ENCODE results near the gene STRAP.
"Not testable (repeated sequence)": the region's sequence is repeated elsewhere in the genome, so short reads cannot be mapped to it uniquely, and the experiment has no call there.

Gene STRAP

GRCh38 chr12:15863984-15864383 lies 18.2 kb upstream of the STRAP start:
- in situ Hi-C loops (cut with MboI; ENCODE audit: low sequenced_read_pairs): no loop called here

DNA sequence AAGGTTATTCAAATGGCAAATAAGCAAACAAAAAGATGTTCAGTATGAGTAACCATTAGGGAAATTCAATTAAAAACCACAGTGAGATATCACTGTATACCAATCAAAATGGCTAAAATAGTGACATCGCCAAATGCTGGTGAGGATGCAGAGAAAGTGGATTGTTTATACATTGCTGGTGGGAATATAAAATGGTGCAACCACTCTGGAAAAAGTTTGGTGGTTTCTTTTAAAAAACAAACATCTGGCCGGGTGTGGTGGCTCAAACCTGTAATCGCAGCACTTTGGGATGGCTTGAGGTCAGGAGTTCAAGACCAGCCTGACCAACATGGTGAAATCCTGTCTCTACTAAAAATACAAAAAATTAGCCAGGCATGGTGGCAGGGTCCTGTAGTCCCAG lies 14.0 kb upstream of the STRAP start:
- in situ Hi-C loops (cut with MboI; ENCODE audit: low sequenced_read_pairs): no loop called here

GRCh38 chr12:15873556-15873955 lies 8.6 kb upstream of the STRAP start:
- in situ Hi-C loops (cut with MboI; ENCODE audit: low sequenced_read_pairs): no loop called here

DNA sequence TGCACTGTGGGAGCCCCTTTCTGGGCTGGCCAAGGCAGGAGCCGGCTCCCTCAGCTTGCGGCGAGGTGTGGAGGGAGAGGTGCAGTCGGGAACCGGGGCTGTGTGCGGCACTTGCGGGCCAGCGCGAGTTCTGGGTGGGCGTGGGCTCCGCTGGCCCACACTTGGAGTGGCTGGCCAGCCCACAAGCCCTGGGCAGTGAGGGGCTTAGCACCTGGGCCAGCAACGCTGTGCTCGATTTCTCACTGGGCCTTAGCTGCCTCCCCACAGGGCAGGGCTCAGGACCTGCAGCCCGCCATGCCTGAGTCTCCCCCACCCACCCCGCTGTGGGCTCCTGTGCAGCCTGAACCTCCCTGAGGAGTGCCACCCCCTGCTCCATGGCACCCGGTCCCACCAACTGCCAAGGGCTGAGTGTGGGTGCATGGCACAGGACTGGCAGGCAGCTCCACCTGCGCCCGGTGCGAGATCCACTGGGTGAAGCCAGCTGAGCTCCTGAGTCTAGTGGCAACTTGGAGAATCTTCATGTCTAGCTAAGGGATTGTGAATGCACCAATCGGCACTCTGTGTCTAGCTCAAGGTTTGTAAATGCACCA lies 7.5 kb upstream of the STRAP start:
- in situ Hi-C loops (cut with MboI; ENCODE audit: low sequenced_read_pairs): not testable (repeated sequence)

DNA sequence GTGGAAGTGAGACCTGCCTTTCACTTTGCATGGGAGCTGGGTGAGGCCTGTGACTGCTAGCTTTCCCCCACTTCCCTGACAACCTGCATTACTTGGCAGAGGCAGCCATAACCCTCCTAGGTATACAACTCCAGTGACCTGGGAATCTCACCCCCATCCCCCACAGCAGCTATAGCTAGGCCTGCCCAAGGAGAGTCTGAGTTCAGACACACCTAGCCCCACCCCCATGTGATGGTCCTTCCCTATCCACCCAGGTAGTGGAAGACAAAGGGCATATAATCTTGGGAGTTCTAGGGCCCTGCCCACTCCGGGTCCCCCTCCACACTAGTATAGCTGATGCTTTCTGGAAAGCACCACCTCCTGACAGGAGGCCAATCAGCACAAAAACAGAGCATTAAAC lies 6.3 kb upstream of the STRAP start:
- in situ Hi-C loops (cut with MboI; ENCODE audit: low sequenced_read_pairs): no loop called here

- in situ Hi-C loops (cut with MboI; ENCODE audit: low sequenced_read_pairs): no loop called here
These were observed 2.8 kb upstream of the STRAP start for GRCh38 chr12:15879413-15879812.

- in situ Hi-C loops (cut with MboI; ENCODE audit: low sequenced_read_pairs): no loop called here
These were observed 1.5 kb upstream of the STRAP start for GRCh38 chr12:15880721-15881120.

- in situ Hi-C loops (cut with MboI; ENCODE audit: low sequenced_read_pairs): no loop called here
These were observed 1.3 kb downstream of the STRAP start for GRCh38 chr12:15883536-15883935.

- in situ Hi-C loops (cut with MboI; ENCODE audit: low sequenced_read_pairs): no loop called here
These were observed 4.3 kb downstream of the STRAP start for GRCh38 chr12:15886372-15887042.

GRCh38 chr12:15887043-15887817 lies 5.0 kb downstream of the STRAP start:
- in situ Hi-C loops (cut with MboI; ENCODE audit: low sequenced_read_pairs): no loop called here

DNA sequence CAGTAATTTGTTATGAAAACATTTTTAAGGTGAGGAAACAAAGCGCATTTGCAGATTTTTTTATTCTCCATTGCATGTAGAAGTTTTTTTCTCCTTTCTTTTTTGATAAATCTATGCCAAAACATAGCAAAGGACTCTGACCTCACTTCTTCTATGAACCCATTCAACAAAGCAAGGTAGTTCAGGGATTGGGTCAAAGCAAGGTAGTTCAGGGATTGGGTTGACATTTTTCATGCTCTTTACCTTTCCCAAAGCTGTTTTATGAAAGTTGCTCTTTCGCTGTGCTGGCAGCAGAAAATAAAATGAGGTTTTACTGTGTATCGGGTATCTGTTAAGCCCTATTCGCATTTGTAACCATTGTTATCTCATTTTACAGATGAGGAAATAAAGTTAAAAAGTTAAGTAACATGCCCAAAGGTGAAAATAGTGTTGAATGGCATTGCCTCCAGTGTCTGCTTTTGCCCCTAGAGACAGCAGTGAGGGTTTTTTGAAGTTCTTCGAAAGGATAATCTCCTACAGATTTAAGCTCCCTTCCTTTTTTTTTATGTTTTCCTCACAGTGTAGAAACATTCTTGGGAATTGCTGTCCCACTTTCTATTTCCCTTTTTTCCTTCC lies 10.6 kb downstream of the STRAP start:
- in situ Hi-C loops (cut with MboI; ENCODE audit: low sequenced_read_pairs): no loop called here

GRCh38 chr12:15893260-15893659 lies 11.1 kb downstream of the STRAP start:
- in situ Hi-C loops (cut with MboI; ENCODE audit: low sequenced_read_pairs): no loop called here

GRCh38 chr12:15896867-15897266 lies 14.7 kb downstream of the STRAP start:
- in situ Hi-C loops (cut with MboI; ENCODE audit: low sequenced_read_pairs): no loop called here

DNA sequence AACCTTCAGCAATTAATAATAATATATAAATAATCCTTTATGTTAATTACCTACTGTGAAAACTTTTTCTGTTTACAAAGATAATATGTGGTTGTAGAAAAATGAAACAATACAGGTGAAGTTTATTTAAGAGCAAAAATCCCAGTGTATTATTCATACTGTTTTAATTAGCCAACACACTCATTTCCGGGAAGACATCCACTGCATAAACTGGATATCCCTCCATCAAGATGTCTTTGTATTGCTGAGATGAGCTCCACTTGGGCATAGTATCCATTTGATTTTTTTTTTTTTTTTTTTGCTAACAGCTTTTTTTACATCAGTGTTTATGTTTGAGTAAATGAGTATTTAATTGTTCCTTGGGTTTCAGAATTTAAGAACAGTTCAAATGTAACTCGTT lies 15.2 kb downstream of the STRAP start:
- in situ Hi-C loops (cut with MboI; ENCODE audit: low sequenced_read_pairs): no loop called here

GRCh38 chr12:15899282-15899870 lies 17.2 kb downstream of the STRAP start:
- in situ Hi-C loops (cut with MboI; ENCODE audit: low sequenced_read_pairs): no loop called here

DNA sequence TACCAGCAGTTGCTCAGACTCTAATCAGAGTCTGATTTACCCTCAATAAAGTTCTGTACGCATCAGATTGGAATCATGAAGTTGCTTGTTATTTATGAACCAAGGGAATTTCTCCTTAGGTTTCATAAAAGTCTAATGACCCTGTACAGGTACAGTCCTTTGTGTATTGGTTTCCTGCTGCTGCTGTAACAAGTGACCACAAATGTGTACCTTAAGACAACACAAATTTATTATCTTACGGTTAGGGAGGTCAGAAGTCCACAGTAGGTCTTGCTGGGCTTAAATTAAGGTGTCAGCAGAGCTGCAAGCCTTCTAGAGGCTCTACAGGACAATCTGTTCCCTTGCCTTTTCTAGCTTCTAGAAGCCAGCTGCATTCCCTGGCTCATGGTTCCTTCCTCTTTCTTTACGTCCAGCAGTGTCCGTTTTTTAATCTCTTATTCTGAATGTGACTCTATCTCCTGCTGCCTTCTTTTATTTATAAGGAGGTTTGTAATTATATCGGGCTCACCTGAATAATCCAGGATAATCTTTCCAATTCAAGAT lies 22.3 kb downstream of the STRAP start:
- in situ Hi-C loops (cut with MboI; ENCODE audit: low sequenced_read_pairs): no loop called here

DNA sequence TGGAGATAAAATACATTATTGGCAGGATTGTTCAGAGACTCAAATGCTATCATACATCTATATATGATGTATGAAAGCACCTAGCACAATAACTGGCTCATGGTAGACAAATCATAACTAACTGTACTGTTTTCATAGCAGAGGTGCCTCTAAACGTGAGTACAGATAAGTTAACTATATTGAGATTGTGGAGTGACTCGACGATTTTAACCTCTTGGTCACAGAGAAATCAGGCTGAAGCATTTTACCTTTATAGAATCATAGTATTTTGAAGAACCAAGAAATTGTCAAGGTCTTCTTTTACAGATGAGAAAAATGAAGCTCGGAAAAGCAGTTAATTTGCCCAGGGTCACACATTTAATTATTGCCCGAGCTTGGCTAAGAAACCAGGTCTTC lies 28.3 kb downstream of the STRAP start:
- in situ Hi-C loops (cut with MboI; ENCODE audit: low sequenced_read_pairs): no loop called here

- in situ Hi-C loops (cut with MboI; ENCODE audit: low sequenced_read_pairs): no loop called here
These were observed 28.9 kb downstream of the STRAP start, which contains the start of gene DERA for GRCh38 chr12:15910864-15911721. TSS of gene DERA (plus strand) at chr12:15911332. CDS start at chr12:15911384, 52 bp downstream.

- in situ Hi-C loops (cut with MboI; ENCODE audit: low sequenced_read_pairs): not testable (repeated sequence)
These were observed 29.7 kb downstream of the STRAP start for GRCh38 chr12:15911931-15912330.

- in situ Hi-C loops (cut with MboI; ENCODE audit: low sequenced_read_pairs): not testable (repeated sequence)
These were observed 31.9 kb downstream of the STRAP start for GRCh38 chr12:15914131-15914530.
